ENCODE data around the gene APOBEC3G.

Gene APOBEC3G

DNA sequence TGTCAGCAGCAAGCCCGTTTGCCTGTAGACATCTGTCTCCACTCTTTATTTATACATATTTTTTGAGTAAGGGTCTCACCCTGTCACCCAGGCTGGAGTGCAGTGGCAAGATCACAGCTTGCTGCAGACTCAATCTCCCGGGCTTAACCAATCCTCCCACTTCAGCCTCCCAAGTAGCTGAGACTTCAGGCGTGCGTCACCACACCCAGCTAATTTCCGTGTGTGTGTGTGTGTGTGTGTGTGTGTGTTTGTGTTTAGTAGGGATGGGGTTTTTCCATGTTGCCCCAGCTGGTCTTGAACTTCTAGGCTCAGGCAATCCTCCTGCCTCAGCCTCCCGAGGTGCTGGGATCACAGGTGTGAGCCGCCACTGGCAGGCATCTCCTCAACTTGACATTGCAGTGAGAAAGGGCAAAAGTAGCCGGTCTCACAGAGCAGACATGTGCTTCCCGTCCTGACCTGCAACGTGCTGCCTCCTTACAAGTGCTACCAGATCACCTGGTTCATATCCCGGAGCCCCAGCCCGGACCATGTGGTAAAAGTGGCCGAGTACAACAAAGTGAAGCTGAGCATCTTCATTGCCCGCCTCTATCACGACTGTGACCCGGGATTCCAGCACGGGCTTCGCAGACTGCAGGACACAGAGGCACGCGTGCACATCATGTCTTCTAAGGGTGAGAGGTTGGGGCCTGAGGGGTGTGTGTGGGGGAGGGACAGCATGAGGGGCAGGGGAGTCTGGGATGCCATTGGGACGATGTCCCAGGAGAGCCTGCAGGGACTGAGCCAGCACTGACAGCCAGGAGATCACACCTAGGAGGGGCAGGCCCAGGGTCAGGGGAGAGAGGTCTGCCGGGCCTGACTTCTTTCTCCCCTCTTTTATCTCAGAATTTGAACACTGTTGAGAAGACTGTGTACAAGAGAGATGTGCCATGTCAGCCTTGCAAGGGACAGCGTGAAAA is 14.3 kb downstream of the APOBEC3G start:
- DNase-seq (ENCODE audit: low spot score): no peak

DNA sequence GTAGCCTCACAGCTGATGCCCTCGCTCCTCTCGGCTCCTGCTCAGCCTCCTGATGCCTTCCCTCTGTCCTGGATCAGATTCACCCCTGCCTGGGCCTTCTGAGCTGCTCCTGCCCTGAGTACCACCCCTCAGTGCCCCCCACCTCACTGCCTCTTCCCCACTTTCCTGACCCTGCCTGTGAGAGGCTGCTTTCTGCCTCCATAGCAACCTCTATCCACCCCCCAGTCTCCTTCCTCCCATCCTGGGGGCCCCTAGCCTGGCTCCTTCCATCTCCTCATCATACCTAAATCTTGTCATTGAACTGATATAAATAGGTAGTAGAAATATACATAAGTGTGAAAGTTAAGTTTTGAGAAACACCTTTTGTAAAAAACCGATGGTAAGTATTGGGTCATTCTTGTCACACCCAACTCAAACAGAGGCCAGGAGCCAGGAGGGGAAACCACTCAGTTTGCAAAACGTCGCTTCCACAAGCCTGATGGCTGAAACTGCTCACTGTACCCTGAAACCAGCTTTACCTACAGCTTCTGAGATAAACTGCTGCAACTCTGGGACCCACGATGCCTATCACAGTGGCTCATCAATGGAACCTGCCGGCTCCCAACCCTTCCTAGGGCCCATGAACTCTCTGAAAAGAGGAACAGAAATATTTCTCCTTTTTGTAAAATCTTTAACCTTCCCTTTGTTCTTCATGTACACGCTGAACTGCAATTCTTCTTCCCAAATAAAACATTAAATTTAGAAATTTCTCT is 15.2 kb downstream of the APOBEC3G start:
- DNase-seq (ENCODE audit: low spot score): no peak

GRCh38 chr22:39094717-39095389 is 17.8 kb downstream of the APOBEC3G start:
- no peak for DNase-seq (ENCODE audit: low spot score)

DNA sequence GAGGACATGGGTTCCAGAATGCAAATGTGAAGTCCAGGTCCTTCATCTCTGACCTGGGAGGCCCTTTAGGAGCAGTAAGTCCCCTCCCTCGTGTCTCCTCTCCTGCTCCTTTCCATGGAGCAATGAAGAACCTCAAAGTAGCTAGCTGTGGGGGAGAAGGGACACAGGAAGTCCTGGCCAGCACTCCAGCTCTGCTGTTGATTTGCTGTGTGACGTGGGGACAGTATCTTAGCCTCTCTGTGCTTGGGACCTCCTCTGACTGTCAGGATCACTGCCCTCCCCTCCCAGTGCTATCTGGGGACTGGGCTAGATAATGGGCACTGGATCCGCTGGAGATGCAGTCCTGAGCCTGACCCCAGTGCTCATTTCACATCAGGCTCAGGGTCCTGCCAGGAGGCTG is 18.9 kb downstream of the APOBEC3G start:
- DNase-seq (ENCODE audit: low spot score): no peak

DNA sequence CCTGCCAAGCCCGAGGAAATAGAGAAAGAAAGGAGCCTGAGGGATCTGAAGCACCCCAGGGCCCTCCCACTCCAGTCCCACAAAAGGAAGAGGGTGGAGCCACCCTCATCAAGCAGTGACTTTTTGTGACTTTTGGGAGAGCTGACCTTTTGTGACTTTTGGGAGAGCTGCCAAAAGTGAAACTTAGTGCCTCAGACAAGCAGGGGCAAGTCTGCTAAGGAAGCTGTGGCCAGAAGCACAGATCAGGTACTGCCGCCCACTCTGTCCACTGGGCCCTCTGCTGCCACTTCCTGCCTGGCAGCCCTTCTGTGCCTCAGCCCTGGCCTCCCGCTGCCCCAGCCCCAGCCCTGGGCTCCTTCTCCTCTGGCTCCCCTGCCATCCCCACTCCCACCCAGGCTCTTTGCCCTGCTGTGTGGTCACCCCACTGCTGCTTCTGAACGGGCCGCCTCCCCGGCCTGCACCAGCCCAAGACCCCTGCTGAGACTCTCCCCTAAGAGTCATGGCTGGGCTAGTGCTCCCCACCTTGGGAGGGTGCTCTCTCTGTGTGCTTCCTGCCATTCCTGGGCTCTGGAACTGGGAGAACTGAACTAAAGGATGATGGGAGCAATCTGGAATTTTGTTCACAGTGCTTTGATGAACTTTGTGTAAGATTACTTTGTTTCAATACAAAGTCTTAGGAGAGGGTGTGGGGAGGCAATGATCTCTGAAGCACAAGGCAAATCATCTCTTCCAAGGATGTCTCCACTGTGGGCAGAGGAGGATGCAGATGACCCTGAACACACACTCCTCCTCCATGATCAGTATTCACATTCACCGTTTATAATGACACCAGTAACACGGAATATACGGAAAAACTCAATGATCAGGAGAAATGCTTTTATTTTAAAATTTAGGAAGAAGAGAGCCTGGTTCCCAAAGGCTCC is 20.3 kb downstream of the APOBEC3G start, which contains the start of gene APOBEC3H:
Gene APOBEC3H, plus strand, starts transcription at position 147 of the 923 bp plus-strand sequence. CDS start 3,035 bp downstream, outside the sequence.
- DNase-seq (ENCODE audit: low spot score): no peak

DNA sequence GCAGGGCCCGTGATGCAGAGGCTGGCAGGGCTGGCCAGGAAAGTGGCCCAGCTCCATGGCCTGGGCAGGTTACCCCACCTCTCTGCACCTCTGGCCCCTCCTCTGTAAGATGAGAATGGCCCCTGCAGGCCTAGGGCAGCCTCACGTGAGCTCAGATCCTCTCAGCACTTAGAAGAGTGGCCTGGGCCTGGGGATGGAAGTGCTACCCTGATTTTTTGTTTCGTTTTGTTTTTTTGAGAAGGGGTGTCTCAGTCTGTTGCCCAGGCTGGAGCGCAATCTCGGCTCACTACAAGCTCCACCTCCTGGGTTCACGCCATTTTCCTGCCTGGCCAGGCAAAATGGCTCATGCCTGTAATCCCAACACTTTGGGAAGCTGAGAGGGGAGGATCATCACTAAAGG is 21.0 kb downstream of the APOBEC3G start:
- DNase-seq (ENCODE audit: low spot score): no peak

- no peak for DNase-seq (ENCODE audit: low spot score)
Measured at GRCh38 chr22:39098576-39098975, 21.5 kb downstream of the APOBEC3G start.

- no peak for DNase-seq (ENCODE audit: low spot score)
Measured at GRCh38 chr22:39101226-39101625, 24.2 kb downstream of the APOBEC3G start.

- DNase-seq (ENCODE audit: low spot score): no peak
Measured at GRCh38 chr22:39103431-39103830, 26.4 kb downstream of the APOBEC3G start.

- no peak for DNase-seq (ENCODE audit: low spot score)
Measured at GRCh38 chr22:39106326-39106725, 29.3 kb downstream of the APOBEC3G start.

DNA sequence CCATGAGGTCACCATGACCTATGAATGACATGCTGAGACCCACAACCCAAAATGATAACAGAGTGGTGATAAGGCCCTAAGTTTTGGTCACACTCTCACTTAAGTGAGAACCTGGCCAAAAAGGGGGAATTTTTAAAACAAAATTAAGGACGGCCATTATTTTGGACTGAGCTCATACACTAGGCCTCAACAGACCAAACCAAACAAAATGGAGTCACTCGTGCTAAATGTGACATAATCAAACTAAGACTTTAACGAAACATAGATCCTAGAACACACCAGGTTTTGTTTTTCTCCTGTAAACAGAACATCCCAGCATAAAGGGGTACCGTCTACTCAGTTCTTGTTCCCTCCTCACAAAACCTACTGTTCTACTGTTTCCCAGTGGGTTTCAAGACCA is 31.4 kb downstream of the APOBEC3G start:
- no peak for DNase-seq (ENCODE audit: low spot score)

- no peak for DNase-seq (ENCODE audit: low spot score)
Measured at GRCh38 chr22:39109361-39109760, 32.3 kb downstream of the APOBEC3G start.

DNA sequence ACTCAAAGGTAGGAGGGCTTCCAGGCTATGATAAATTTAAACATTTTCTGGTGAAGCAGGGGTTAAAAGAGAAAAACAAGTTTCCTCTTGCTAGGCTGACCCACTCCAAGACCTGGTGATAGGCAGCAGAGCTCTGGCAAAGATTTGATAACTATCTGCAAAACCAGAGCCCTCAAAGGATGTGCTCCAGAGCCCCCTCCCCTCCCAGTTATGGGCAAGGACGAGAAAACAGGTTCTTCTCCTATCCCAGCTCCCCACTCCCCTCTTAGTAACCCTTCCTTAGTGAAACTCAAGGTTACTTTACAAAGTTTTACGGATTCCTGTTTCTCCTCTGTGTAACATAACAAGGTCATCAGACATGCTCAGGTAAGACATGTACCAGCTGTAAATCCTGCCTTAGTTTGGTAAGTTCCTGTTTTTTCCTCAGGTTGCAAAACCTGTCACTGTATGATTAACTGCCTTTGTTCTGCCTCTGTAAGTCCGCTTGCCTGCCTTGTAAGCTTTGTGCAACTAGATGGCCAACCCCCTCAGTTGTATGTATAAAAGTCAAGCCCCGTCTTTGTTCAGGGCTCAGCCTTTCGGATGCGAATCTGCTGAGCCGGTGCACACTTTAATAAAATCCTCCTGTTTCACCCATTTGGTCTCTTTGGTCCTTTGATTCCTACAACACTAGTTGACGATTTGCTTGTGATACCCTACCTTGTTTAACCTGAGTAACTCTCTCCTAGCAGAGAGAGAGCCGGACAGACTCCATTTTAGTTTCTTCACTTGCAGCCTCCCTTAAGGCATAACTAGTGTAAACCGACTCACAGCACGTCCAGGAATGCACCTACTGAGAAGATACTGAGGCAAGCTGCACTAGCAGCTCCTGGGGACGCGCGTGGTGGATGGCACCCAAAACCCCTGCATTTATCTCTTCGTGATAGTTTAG is 33.8 kb downstream of the APOBEC3G start:
- no peak for DNase-seq (ENCODE audit: low spot score)

- no peak for DNase-seq (ENCODE audit: low spot score)
Measured at GRCh38 chr22:39114112-39114511, 37.0 kb downstream of the APOBEC3G start.

DNA sequence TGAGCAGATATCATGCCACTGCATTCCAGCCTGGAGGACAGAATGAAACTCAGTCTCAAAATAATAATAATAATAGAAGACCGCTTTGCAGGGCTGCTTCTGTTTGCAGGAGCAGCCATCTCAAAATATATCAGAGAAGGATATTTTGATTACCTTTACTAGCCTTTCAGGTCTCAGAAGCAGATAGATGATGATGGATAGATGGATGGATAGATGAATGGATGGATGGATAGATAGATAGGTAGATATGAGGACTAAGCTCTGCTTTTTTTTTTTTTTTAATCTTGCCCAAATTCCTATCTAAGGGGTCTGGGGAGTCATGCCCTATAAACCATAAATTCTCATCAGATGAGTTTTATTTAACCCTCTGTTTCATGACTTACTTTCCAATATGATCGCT is 38.5 kb downstream of the APOBEC3G start:
- DNase-seq (ENCODE audit: low spot score): no peak

DNA sequence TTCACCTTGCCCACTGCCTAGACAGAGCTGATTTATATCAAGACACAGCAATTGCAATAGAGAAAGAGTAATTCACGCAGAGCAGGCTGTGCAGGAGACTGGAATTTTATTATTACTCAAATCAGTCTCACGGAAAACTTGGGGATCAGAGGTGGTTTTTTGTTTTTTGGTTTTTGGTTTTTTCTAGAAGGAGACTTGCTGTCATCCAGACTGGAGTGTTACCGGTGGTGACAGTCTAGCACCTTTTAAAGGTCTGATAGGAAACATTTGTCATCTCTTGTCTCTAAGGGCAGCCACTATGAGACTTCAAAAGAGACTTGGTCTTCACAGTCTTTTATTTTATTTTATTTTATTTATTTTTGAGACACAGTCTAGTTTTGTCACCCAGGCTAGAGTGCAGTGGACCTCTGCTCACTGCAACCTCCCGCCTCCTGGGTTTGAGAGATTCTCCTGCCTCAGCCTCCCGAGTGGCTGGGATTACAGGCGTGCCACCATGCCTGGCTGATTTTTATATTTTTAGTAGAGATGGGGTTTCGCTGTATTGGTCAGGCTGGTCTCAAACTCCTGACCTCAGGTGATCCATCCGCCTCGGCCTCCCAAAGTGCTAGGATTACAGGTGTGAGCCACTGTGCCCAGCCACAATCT is 39.0 kb downstream of the APOBEC3G start:
- no peak for DNase-seq (ENCODE audit: low spot score)

GRCh38 chr22:39117585-39118191 is 40.6 kb downstream of the APOBEC3G start:
- DNase-seq (ENCODE audit: low spot score): peak; percentile 63

DNA sequence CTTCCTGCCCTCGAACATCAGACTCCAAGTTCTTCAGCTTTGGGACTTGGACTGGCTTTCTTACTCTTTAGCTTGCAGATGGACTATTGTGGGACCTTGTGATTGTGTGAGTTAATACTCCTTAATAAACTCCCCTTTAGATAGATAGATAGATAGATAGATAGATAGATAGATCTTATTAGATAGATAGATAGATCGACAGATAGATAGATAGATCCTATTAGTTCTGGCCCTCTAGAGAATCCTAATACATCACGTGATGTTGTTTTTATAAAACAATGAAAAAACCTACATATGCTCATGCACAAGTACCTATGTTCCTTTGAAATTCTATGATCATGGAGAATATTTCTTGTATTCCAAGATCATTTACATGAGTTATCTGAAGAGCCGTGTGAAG is 43.9 kb downstream of the APOBEC3G start:
- DNase-seq (ENCODE audit: low spot score): no peak

DNA sequence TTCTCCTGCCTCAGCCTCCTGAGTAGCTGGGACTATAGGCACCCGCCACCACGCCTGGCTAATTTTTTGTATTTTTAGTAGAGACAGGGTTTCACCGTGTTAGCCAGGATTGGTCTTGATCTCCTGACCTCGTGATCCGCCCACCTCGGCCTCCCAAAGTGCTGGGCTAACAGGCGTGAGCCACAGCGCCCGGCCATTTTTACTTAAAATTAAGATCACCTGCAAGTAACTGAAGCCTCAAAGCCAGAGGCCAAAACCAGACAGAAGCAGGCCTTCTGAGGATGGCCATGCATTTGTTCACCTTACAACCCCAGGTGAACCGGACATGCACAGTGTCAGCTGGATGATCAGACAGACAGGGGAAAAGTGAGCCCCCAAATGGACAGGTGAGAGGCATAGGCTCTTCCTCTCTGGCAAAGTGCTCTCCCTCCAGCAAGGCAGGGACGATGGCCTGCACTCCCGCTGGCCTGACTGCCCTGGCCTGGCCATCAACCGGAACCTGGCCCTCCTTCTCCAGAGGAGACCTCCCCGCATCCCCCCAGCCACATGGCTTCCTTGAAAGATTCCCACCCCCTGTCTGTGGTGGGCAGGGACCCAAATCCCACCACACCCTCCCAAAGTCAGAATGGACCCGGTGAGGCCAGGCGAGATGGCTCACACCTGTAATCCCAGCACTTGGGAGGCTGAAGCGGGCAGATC is 45.8 kb downstream of the APOBEC3G start:
- DNase-seq (ENCODE audit: low spot score): no peak
